Thyroid gland (tissue), 4 donors: ENCODE measurements around the gene KHDC1. TPM values are rescaled to one million over a fixed set of nuclear protein-coding genes. Genes with fewer than 3 reads are reported as not detected.
"Not testable (repeated sequence)": the region's sequence is repeated elsewhere in the genome, so short reads cannot be mapped to it uniquely, and the experiment has no call there.

Experiments
- DNase-seq, 2 donors: peaks; one replicate each; pipeline ENCODE4 v3.0.0-alpha.2; 2019
- H3K27ac ChIP-seq, 3 donors: fragments of 200-600 bp; sonication (generic); 1 replicate in 2 of 3; 2 replicates in 1 of 3; pipeline ENCODE4 v1.5.1; 2016 to 2019; ENCODE audit warnings: mild to moderate bottlenecking in 1 of 3, moderate library complexity in 1 of 3
- H3K27me3 ChIP-seq: fragments of 200-600 bp; sonication (generic); one replicate; pipeline ENCODE4 v1.5.1; 2019
- H3K36me3 ChIP-seq, 2 donors: fragments of 200-600 bp; sonication (generic); one replicate each; pipeline ENCODE4 v1.5.1; 2016 to 2019
- H3K4me1 ChIP-seq, 2 donors: fragments of 200-600 bp; sonication (generic); one replicate each; pipeline ENCODE4 v1.5.1; 2017 to 2019
- H3K4me3 ChIP-seq, 3 donors: fragments of 200-600 bp; sonication (generic); replicated peaks in 1 of 3; 1 replicate in 2 of 3; 2 replicates in 1 of 3; pipeline ENCODE4 v1.5.1; 2016; ENCODE audit warnings: mild to moderate bottlenecking in 1 of 3
- H3K9me3 ChIP-seq: fragments of 200-600 bp; sonication (generic); one replicate; pipeline ENCODE4 v1.5.1; 2017
- CTCF ChIP-seq, 6 experiments: fragments of 200-600 bp in 3 of 6; fragments of 450-650 bp in 3 of 6; sonication (generic) in 3 of 6; IDR thresholded peaks; one replicate each; pipeline ENCODE4 v1.5.1; 2016 to 2019; ENCODE audit warnings: antibody characterized with exemption in 6 of 6, mild to moderate bottlenecking in 2 of 6, inconsistent platforms in 1 of 6, moderate library complexity in 1 of 6
- POLR2A ChIP-seq, 2 donors: fragments of 450-650 bp; IDR thresholded peaks; one replicate each; pipeline ENCODE4 v1.6.1; 2017; ENCODE audit warnings: antibody characterized with exemption in 2 of 2, mild to moderate bottlenecking in 2 of 2, moderate library complexity in 1 of 2
- WGBS, 2 donors: methylation state at CpG; one replicate each; pipeline ENCODE4 v1.1.5; 2017; 5-methylcytosine and 5-hydroxymethylcytosine counted together
- intact Hi-C: fragments of 100-400 bp; cut with DNase I; formaldehyde crosslinking; loops from one replicate; pipeline ENCODE4 v1.15.1; 2023
- small RNA-seq: library from RNA; depleted of rRNA; stranded (forward); fragments of <200 nt; gene quantifications from one replicate; pipeline ENCODE3, GENCODE V24; 2016
- total RNA-seq, 4 donors: library from RNA; depleted of rRNA; stranded (reverse); fragments of >200 nt; gene quantifications; one replicate each; pipeline ENCODE4 v1.2.3, GENCODE V29; 2016

Gene KHDC1
- total RNA-seq, 4 donors from 2014 or later = 2.1 to 8.4 (median 4.1) TPM

GRCh38 chr6:73200247-73200646 lies 62.7 kb downstream of the KHDC1 start:
- H3K4me1 ChIP-seq = no peaks in the 10 kb centered on the region
- no peaks in the 10 kb centered on the region for H3K9me3 ChIP-seq
- H3K4me3 ChIP-seq = no peak overlapping the region
- 94 to 96% methylated on average over 3 of the region's 3 CpGs for WGBS, 2 donors
- no peak overlapping the region for H3K27ac ChIP-seq
- intact Hi-C loops = no loop called here
- TF ChIP-seq CTCF (IDR thresholded peaks at IDR 0.05) = no peak
- TF ChIP-seq POLR2A (IDR thresholded peaks at IDR 0.05) = no peak
- no peak for DNase-seq
- no peaks in the 10 kb centered on the region for H3K27me3 ChIP-seq
- no peaks in the 10 kb centered on the region for H3K36me3 ChIP-seq

- TF ChIP-seq POLR2A (IDR thresholded peaks at IDR 0.05) (no peak), CTCF (IDR thresholded peaks at IDR 0.05) (no peak)
- no peaks in the 10 kb centered on the region for H3K27me3 ChIP-seq
- 94 to 98% methylated on average over 7 of the region's 7 CpGs for WGBS, 2 donors
- no peak overlapping the region for H3K27ac ChIP-seq
- intact Hi-C loops = no loop called here
- H3K9me3 ChIP-seq = no peaks in the 10 kb centered on the region
- H3K4me1 ChIP-seq = no peaks in the 10 kb centered on the region
- peaks cover 0 to 5% of the 10 kb centered on the region in 2 donors for H3K36me3 ChIP-seq
- DNase-seq = no peak
- H3K4me3 ChIP-seq = no peak overlapping the region
These were observed 68.3 kb downstream of the KHDC1 start for GRCh38 chr6:73194744-73195143.

GRCh38 chr6:73193302-73193701 lies 69.7 kb downstream of the KHDC1 start:
- intact Hi-C loops, H3K9me3 ChIP-seq, DNase-seq, H3K4me3 ChIP-seq, H3K27ac ChIP-seq, H3K27me3 ChIP-seq, H3K36me3 ChIP-seq, H3K4me1 ChIP-seq: not testable (repeated sequence)
- WGBS, 2 donors = 96 to 97% methylated on average over 4 of the region's 4 CpGs

Small RNA genes within 50 kb of the gene (small RNA-seq; reads per million reads assigned to genes)
- gene RPSAP41 = not detected

Other genes starting within 250 kb of the KHDC1 start
- gene KHDC1L, start 37.7 kb downstream of the KHDC1 start, total RNA-seq = not detected
- not detected for gene DPPA5, start 91.1 kb upstream of the KHDC1 start, total RNA-seq
- gene KHDC3L, start 99.5 kb upstream of the KHDC1 start, total RNA-seq = not detected
- not detected for gene OOEP, start 106.7 kb upstream of the KHDC1 start, total RNA-seq
- gene DDX43, start 131.6 kb upstream of the KHDC1 start, total RNA-seq = 1 to 10 TPM; 1.5 to 6.0 (median 4.0) TPM
- gene CGAS, start 189.1 kb upstream of the KHDC1 start, total RNA-seq = 1 to 10 TPM; 2.5 to 6.2 (median 4.4) TPM
- 10 to 100 TPM; 29.4 to 46.4 (median 30.6) TPM for gene MTO1, start 198.5 kb upstream of the KHDC1 start, total RNA-seq